GM12878 (cell line): ENCODE data around the gene HINFP. TPM values are rescaled to one million over a fixed set of nuclear protein-coding genes. Genes with fewer than 3 reads are reported as not detected.

ENCODE experiments used
- ATAC-seq: fragments of 200-7000 bp; cut with Tn5 transposase; 3 replicates; pipeline ENCODE4 v1.9.1; 2020; ENCODE audit warnings: mild to moderate bottlenecking, moderate library complexity
- BruUV-seq: library from RNA; stranded (reverse); fragments of 400-500 nt; replicated peaks from 2 replicates; lab custom pipeline; 2021; lab: Mats Ljungman, UMichigan
- CTCF ChIA-PET: fragments of 300-600 bp; sonication (Branson Sonifier 250); formaldehyde crosslinking; extraction: SDS; loops from one replicate; lab custom pipeline; 2021; ENCODE audit warnings: inconsistent platforms; lab: Yijun Ruan, JAX
- POLR2A ChIA-PET: fragments of 350-600 bp; formaldehyde crosslinking; extraction: SDS; loops from one replicate; lab custom pipeline; 2021; ENCODE audit warnings: inconsistent platforms; lab: Charles Lee
- RAD21 ChIA-PET: fragments of 300-600 bp; sonication (Branson Sonifier 250); formaldehyde crosslinking; loops from one replicate; lab custom pipeline; 2023; ENCODE audit warnings: antibody characterized with exemption; ENCODE audit not compliant: unreplicated experiment; lab: Charles Lee
- SMC1A ChIA-PET: fragments of 300-600 bp; sonication (Branson Sonifier 250); formaldehyde crosslinking; loops from one replicate; lab custom pipeline; 2023; ENCODE audit not compliant: unreplicated experiment, uncharacterized antibody; lab: Charles Lee
- DNase-seq: peaks from one replicate; pipeline ENCODE4 v3.0.0-alpha.2; 2011; ENCODE audit warnings: low read depth, low spot score
- FAIRE-seq: peaks from 3 replicates; lab custom pipeline; 2011; peaks lifted over from hg19 to GRCh38; lab: Jason Lieb, UNC
- H2AFZ ChIP-seq: 2 replicates; pipeline ENCODE4 v1.6.0; 2011; ENCODE audit warnings: low read depth, low read length, control low read depth; ENCODE audit not compliant: control insufficient read depth
- H3K27ac ChIP-seq: 2 replicates; pipeline ENCODE4 v1.5.1; 2011; ENCODE audit warnings: control low read depth; ENCODE audit not compliant: control insufficient read depth, insufficient read depth
- H3K27me3 ChIP-seq, 2 experiments: replicated peaks in 1 of 2; 2 replicates each; pipeline versions ENCODE4 v1.6.0 to v1.6.1; 2011; ENCODE audit warnings: low read length in 1 of 2; ENCODE audit not compliant: control insufficient read depth in 2 of 2, insufficient read depth in 2 of 2
- H3K36me3 ChIP-seq, 2 experiments: 2 replicates each; pipeline ENCODE4 v1.5.1; 2011; ENCODE audit warnings: low read length in 1 of 2; ENCODE audit not compliant: control insufficient read depth in 2 of 2, insufficient read depth in 2 of 2
- H3K4me1 ChIP-seq: 2 replicates; pipeline ENCODE4 v1.6.1; 2011; ENCODE audit warnings: mild to moderate bottlenecking, low read length, moderate library complexity, mixed read lengths; ENCODE audit not compliant: control insufficient read depth, insufficient read depth
- H3K4me2 ChIP-seq: 2 replicates; pipeline ENCODE4 v1.6.0; 2011; ENCODE audit warnings: control low read depth; ENCODE audit not compliant: control insufficient read depth, insufficient read depth
- H3K4me3 ChIP-seq: fragments of 200-600 bp; sonication (generic); 2 replicates; pipeline ENCODE4 v1.5.1; 2016
- H3K79me2 ChIP-seq: 2 replicates; pipeline ENCODE4 v1.6.0; 2011; ENCODE audit warnings: low read length; ENCODE audit not compliant: control insufficient read depth, insufficient read depth
- H3K9ac ChIP-seq: 2 replicates; pipeline ENCODE4 v1.8.0; 2011; ENCODE audit warnings: low read length, control low read depth, mixed read lengths; ENCODE audit not compliant: control insufficient read depth, insufficient read depth
- H3K9me3 ChIP-seq: replicated peaks from 3 replicates; pipeline ENCODE4 v1.5.1; 2011; ENCODE audit warnings: mild to moderate bottlenecking, low read length; ENCODE audit not compliant: control insufficient read depth, insufficient read depth
- H4K20me1 ChIP-seq: 2 replicates; pipeline ENCODE4 v1.6.0; 2011; ENCODE audit not compliant: control insufficient read depth, insufficient read depth
- CHD2 ChIP-seq: IDR thresholded peaks from 2 replicates; pipeline ENCODE4 v1.6.1; 2011; ENCODE audit warnings: low read depth, low read length, improper control_type of control experiment, borderline replicate concordance
- ESRRA ChIP-seq: IDR thresholded peaks from 2 replicates; pipeline ENCODE4 v1.6.1; 2012; ENCODE audit warnings: mild to moderate bottlenecking, low read length, improper control_type of control experiment
- GATAD2B ChIP-seq: fragments of 450-650 bp; conservative IDR thresholded peaks from 2 replicates; pipeline ENCODE4 v1.6.1; 2017; ENCODE audit warnings: low read depth, mild to moderate bottlenecking, moderate library complexity
- MTA2 ChIP-seq: fragments of 450-650 bp; IDR thresholded peaks from 2 replicates; pipeline ENCODE4 v1.6.1; 2016; ENCODE audit warnings: low read depth, mild to moderate bottlenecking, moderate library complexity
- RCOR1 ChIP-seq: conservative IDR thresholded peaks from 2 replicates; pipeline ENCODE4 v1.6.1; 2012; ENCODE audit warnings: low read depth, low read length, improper control_type of control experiment
- SMAD5 ChIP-seq: IDR thresholded peaks from 2 replicates; pipeline ENCODE4 v1.6.1; 2016; ENCODE audit warnings: antibody characterized with exemption, low read depth
- SPI1 ChIP-seq: IDR thresholded peaks from 2 replicates; pipeline ENCODE4 v1.6.1; 2011; ENCODE audit warnings: low read depth, mild to moderate bottlenecking, low read length, moderate library complexity, borderline replicate concordance; ENCODE audit not compliant: insufficient read depth
- SREBF2 ChIP-seq: IDR thresholded peaks from 2 replicates; pipeline ENCODE4 v1.6.1; 2012; ENCODE audit warnings: mild to moderate bottlenecking, low read length
- STAT1 ChIP-seq: fragments of 450-650 bp; conservative IDR thresholded peaks from 2 replicates; pipeline ENCODE4 v1.6.1; 2014; ENCODE audit warnings: antibody characterized with exemption, mild to moderate bottlenecking
- WGBS: methylation state at CpG from one replicate; pipeline ENCODE4 v1.1.6; 2016; ENCODE audit warnings: low lambda C conversion rate; ENCODE audit not compliant: insufficient replicate concordance, insufficient coverage; ENCODE audit errors: missing lambda C conversion rate; 5-methylcytosine and 5-hydroxymethylcytosine counted together
- in situ Hi-C: fragments of 300-500 bp; cut with MboI; formaldehyde crosslinking; loops from 9 replicates; pipeline ENCODE4 v1.14.3; 2018; ENCODE audit warnings: mixed read lengths
- intact Hi-C: fragments of 100-400 bp; cut with micrococcal nuclease; formaldehyde crosslinking; loops from one replicate; pipeline ENCODE4 v1.14.2; 2022; ENCODE audit not compliant: unreplicated experiment
- polyA plus RNA-seq, 11 experiments: library from polyadenylated mRNA; depleted of rRNA in 4 of 11; unstranded in 6 of 11; stranded (reverse) in 5 of 11; fragments of >200 nt; fragmentation: Nextera tagmentation in 4 of 11; fragmentation: Illumina TruSeq in 1 of 11; extraction: Ambion mirVana in 4 of 11; extraction: Trizol in 1 of 11; gene quantifications; 1 replicate in 1 of 11; 2 replicates in 10 of 11; pipeline versions ENCODE4 v1.2.1 to v1.2.3, GENCODE V29; 2011 to 2016; ENCODE audit warnings: inconsistent platforms in 2 of 11, missing spikeins in 2 of 11, low read depth in 1 of 11
- total RNA-seq, 4 experiments: library from RNA; depleted of rRNA in 3 of 4; stranded (reverse); fragments of >200 nt in 3 of 4; fragmentation: Illumina TruSeq in 1 of 4; extraction: Trizol in 1 of 4; gene quantifications; 2 replicates each; pipeline versions ENCODE4 v1.2.1 to v1.2.3, GENCODE V29; 2013 to 2021
- TF ChIP-seq, protein P1 (sequence below): fragments of 450-650 bp; formaldehyde crosslinking; IDR thresholded peaks from 2 replicates; pipeline ENCODE4 v1.4.0; 2020; ENCODE audit warnings: mild to moderate bottlenecking, moderate library complexity
- TF ChIP-seq, protein P2 (sequence below), 3 experiments: IDR thresholded peaks in 2 of 3; conservative IDR thresholded peaks in 1 of 3; 2 replicates each; pipeline ENCODE4 v1.5.1; 2011; ENCODE audit warnings: low read depth in 3 of 3, low read length in 3 of 3, mild to moderate bottlenecking in 3 of 3, control low read depth in 2 of 3, moderate library complexity in 2 of 3, inconsistent platforms in 1 of 3, mixed read lengths in 1 of 3; ENCODE audit not compliant: control insufficient read depth in 2 of 3, insufficient read depth in 1 of 3; ENCODE audit errors: extremely low read depth in 1 of 3
- TF ChIP-seq, protein P3 (sequence below): IDR thresholded peaks from 2 replicates; pipeline ENCODE4 v1.6.1; 2012; ENCODE audit warnings: mild to moderate bottlenecking, low read depth, low read length
- TF ChIP-seq, protein P4 (sequence below): fragments of 450-650 bp; IDR thresholded peaks from 2 replicates; pipeline ENCODE4 v1.6.1; 2018; ENCODE audit warnings: mild to moderate bottlenecking, low read depth, moderate library complexity; ENCODE audit not compliant: partially characterized antibody

The HINFP gene
- total and polyA plus RNA-seq, 10 of the 15 experiments (the other 5 are each of a cell fraction or from before 2014, with no cell fraction given), result 13.1 to 26.3 (median 18.6) TPM

DNA sequence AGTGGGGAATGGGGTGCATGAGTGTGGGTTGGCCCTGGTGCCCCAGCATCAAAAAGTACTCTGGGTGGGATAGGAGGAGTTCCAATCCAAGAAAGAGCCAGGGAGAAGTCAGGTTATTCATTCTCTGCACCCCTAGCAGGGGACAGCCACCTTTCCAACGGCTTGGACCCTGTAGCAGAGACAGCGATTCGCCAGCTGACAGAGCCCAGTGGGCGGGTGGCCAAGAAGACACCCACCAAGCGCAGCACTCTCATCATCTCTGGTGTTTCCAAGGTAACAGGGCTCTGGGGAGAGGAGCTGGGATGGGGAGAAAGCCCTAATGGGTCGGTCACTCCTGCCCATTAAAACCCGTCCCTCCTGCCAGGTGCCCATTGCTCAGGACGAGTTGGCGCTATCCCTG is 7.7 kb upstream of the HINFP start:
- ChIA-PET CTCF (no interaction called here), POLR2A (no interaction called here), SMC1A (no interaction called here), RAD21 (no interaction called here)
- H3K27me3 ChIP-seq, result no peaks in the 10 kb centered on the region
- BruUV-seq, result no TSS peak
- H3K4me1 ChIP-seq, result peaks cover 5% of the 10 kb centered on the region
- no peak overlapping the region for H3K27ac ChIP-seq
- H3K9ac ChIP-seq, result no peak overlapping the region
- no peaks in the 10 kb centered on the region for H3K9me3 ChIP-seq
- FAIRE-seq (no peak), DNase-seq (no peak), ATAC-seq (no peak)
- intact Hi-C loops (no loop called here), in situ Hi-C loops (no loop called here)
- WGBS, result 93% methylated on average over 9 of the region's 9 CpGs
- no peak overlapping the region for H3K4me3 ChIP-seq
- peaks cover 5% of the 10 kb centered on the region for H3K79me2 ChIP-seq
- H4K20me1 ChIP-seq, result no peaks in the 10 kb centered on the region
- H3K36me3 ChIP-seq, result peaks cover 19 to 22% of the 10 kb centered on the region in 2 experiments
- H3K4me2 ChIP-seq, result no peak overlapping the region
- no peak overlapping the region for H2AFZ ChIP-seq
- TF ChIP-seq, protein P1, sequence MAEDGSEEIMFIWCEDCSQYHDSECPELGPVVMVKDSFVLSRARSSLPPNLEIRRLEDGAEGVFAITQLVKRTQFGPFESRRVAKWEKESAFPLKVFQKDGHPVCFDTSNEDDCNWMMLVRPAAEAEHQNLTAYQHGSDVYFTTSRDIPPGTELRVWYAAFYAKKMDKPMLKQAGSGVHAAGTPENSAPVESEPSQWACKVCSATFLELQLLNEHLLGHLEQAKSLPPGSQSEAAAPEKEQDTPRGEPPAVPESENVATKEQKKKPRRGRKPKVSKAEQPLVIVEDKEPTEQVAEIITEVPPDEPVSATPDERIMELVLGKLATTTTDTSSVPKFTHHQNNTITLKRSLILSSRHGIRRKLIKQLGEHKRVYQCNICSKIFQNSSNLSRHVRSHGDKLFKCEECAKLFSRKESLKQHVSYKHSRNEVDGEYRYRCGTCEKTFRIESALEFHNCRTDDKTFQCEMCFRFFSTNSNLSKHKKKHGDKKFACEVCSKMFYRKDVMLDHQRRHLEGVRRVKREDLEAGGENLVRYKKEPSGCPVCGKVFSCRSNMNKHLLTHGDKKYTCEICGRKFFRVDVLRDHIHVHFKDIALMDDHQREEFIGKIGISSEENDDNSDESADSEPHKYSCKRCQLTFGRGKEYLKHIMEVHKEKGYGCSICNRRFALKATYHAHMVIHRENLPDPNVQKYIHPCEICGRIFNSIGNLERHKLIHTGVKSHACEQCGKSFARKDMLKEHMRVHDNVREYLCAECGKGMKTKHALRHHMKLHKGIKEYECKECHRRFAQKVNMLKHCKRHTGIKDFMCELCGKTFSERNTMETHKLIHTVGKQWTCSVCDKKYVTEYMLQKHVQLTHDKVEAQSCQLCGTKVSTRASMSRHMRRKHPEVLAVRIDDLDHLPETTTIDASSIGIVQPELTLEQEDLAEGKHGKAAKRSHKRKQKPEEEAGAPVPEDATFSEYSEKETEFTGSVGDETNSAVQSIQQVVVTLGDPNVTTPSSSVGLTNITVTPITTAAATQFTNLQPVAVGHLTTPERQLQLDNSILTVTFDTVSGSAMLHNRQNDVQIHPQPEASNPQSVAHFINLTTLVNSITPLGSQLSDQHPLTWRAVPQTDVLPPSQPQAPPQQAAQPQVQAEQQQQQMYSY (CRISPR knock-in tag), result no peak
- TF ChIP-seq SMAD5, result no peak
- TF ChIP-seq ESRRA, result no peak
- no peak for TF ChIP-seq SPI1
- no peak for TF ChIP-seq CHD2
- TF ChIP-seq STAT1, result no peak
- TF ChIP-seq, protein P2, sequence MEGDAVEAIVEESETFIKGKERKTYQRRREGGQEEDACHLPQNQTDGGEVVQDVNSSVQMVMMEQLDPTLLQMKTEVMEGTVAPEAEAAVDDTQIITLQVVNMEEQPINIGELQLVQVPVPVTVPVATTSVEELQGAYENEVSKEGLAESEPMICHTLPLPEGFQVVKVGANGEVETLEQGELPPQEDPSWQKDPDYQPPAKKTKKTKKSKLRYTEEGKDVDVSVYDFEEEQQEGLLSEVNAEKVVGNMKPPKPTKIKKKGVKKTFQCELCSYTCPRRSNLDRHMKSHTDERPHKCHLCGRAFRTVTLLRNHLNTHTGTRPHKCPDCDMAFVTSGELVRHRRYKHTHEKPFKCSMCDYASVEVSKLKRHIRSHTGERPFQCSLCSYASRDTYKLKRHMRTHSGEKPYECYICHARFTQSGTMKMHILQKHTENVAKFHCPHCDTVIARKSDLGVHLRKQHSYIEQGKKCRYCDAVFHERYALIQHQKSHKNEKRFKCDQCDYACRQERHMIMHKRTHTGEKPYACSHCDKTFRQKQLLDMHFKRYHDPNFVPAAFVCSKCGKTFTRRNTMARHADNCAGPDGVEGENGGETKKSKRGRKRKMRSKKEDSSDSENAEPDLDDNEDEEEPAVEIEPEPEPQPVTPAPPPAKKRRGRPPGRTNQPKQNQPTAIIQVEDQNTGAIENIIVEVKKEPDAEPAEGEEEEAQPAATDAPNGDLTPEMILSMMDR (IDR thresholded peaks at IDR 0.05 in 2 of 3, conservative IDR thresholded peaks at IDR 0.05 in 1 of 3; ENCODE audit: control insufficient read depth in 2 of 3, extremely low read depth in 1 of 3, insufficient read depth in 1 of 3, low read depth in 3 of 3, low read length in 3 of 3), result no peak
- TF ChIP-seq, protein P3, sequence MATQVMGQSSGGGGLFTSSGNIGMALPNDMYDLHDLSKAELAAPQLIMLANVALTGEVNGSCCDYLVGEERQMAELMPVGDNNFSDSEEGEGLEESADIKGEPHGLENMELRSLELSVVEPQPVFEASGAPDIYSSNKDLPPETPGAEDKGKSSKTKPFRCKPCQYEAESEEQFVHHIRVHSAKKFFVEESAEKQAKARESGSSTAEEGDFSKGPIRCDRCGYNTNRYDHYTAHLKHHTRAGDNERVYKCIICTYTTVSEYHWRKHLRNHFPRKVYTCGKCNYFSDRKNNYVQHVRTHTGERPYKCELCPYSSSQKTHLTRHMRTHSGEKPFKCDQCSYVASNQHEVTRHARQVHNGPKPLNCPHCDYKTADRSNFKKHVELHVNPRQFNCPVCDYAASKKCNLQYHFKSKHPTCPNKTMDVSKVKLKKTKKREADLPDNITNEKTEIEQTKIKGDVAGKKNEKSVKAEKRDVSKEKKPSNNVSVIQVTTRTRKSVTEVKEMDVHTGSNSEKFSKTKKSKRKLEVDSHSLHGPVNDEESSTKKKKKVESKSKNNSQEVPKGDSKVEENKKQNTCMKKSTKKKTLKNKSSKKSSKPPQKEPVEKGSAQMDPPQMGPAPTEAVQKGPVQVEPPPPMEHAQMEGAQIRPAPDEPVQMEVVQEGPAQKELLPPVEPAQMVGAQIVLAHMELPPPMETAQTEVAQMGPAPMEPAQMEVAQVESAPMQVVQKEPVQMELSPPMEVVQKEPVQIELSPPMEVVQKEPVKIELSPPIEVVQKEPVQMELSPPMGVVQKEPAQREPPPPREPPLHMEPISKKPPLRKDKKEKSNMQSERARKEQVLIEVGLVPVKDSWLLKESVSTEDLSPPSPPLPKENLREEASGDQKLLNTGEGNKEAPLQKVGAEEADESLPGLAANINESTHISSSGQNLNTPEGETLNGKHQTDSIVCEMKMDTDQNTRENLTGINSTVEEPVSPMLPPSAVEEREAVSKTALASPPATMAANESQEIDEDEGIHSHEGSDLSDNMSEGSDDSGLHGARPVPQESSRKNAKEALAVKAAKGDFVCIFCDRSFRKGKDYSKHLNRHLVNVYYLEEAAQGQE, result no peak
- TF ChIP-seq, protein P4, sequence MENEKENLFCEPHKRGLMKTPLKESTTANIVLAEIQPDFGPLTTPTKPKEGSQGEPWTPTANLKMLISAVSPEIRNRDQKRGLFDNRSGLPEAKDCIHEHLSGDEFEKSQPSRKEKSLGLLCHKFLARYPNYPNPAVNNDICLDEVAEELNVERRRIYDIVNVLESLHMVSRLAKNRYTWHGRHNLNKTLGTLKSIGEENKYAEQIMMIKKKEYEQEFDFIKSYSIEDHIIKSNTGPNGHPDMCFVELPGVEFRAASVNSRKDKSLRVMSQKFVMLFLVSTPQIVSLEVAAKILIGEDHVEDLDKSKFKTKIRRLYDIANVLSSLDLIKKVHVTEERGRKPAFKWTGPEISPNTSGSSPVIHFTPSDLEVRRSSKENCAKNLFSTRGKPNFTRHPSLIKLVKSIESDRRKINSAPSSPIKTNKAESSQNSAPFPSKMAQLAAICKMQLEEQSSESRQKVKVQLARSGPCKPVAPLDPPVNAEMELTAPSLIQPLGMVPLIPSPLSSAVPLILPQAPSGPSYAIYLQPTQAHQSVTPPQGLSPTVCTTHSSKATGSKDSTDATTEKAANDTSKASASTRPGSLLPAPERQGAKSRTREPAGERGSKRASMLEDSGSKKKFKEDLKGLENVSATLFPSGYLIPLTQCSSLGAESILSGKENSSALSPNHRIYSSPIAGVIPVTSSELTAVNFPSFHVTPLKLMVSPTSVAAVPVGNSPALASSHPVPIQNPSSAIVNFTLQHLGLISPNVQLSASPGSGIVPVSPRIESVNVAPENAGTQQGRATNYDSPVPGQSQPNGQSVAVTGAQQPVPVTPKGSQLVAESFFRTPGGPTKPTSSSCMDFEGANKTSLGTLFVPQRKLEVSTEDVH, result no peak
- TF ChIP-seq MTA2, result no peak
- no peak for TF ChIP-seq SREBF2
- TF ChIP-seq GATAD2B, result no peak
- no peak for TF ChIP-seq RCOR1
